Measurements from ENCODE around the gene TRAM2. TPM values are rescaled to one million over a fixed set of nuclear protein-coding genes. Genes with fewer than 3 reads are reported as not detected.

Gene TRAM2
- total and polyA plus RNA-seq, 4 donors, result 7.3 to 20.3 (median 13.0) TPM

DNA sequence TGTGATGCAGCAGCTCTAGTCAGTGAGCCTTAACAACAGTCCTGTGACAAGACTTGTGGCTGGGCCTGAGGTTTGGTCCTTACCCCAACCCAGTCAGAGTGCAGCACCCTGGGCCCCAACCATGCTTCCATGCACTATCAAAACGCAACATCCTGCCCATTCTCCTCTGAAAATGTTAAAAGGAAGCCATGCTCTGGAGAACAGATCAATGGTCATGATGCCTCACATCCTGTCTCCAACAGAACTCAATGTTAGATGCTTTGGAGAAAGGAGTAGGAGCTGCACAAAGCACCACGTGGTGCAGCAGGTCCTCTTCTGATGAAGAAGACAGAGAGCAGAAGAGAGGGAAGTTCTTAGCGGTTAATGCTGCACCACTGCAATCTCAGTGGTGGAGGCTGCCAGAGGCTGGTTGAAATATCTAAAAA is 41.9 kb downstream of the TRAM2 start:
- Histone ChIP-seq H3K27me3 (ENCODE audit: control insufficient read depth in 4 of 4, insufficient read depth in 4 of 4, low read length in 3 of 4) (no peaks in the 10 kb centered on the region), H3K36me3 (ENCODE audit: control insufficient read depth in 4 of 4, insufficient read depth in 3 of 4, low read depth in 1 of 4, low read length in 3 of 4) (peaks cover 0 to 8% (median 0%) of the 10 kb centered on the region in 4 donors), H3K4me3 (ENCODE audit: low read depth in 1 of 3, low read length in 3 of 3) (no peak overlapping the region), H3K9ac (ENCODE audit: low read depth in 1 of 2, low read length in 2 of 2) (no peak overlapping the region), H3K27ac (ENCODE audit: low read depth in 1 of 2, low read length in 2 of 2) (peak overlapping the region in 1 of 2 donors; percentile 9), H3K4me1 (ENCODE audit: control insufficient read depth in 4 of 4, insufficient read depth in 4 of 4, low read length in 3 of 4) (peaks cover 0 to 4% (median under 1%) of the 10 kb centered on the region in 4 donors), H3K9me3 (ENCODE audit: control insufficient read depth in 4 of 4, low read length in 3 of 4) (no peaks in the 10 kb centered on the region)
- WGBS, result 88% methylated on average over 3 of the region's 3 CpGs
- no peak for DNase-seq (ENCODE audit: low spot score)
- TF ChIP-seq HNF4A (conservative IDR thresholded peaks at IDR 0.05) (no peak), NR2F2 (IDR thresholded peaks at IDR 0.05) (no peak), CTCF (IDR thresholded peaks at IDR 0.05; ENCODE audit: low read depth, low read length, missing input control) (no peak), ZBTB33 (IDR thresholded peaks at IDR 0.05) (no peak), MAX (IDR thresholded peaks at IDR 0.05) (no peak), FOXA1 (IDR thresholded peaks at IDR 0.05) (no peak), JUND (IDR thresholded peaks at IDR 0.05) (no peak)
- TF ChIP-seq, protein P1, sequence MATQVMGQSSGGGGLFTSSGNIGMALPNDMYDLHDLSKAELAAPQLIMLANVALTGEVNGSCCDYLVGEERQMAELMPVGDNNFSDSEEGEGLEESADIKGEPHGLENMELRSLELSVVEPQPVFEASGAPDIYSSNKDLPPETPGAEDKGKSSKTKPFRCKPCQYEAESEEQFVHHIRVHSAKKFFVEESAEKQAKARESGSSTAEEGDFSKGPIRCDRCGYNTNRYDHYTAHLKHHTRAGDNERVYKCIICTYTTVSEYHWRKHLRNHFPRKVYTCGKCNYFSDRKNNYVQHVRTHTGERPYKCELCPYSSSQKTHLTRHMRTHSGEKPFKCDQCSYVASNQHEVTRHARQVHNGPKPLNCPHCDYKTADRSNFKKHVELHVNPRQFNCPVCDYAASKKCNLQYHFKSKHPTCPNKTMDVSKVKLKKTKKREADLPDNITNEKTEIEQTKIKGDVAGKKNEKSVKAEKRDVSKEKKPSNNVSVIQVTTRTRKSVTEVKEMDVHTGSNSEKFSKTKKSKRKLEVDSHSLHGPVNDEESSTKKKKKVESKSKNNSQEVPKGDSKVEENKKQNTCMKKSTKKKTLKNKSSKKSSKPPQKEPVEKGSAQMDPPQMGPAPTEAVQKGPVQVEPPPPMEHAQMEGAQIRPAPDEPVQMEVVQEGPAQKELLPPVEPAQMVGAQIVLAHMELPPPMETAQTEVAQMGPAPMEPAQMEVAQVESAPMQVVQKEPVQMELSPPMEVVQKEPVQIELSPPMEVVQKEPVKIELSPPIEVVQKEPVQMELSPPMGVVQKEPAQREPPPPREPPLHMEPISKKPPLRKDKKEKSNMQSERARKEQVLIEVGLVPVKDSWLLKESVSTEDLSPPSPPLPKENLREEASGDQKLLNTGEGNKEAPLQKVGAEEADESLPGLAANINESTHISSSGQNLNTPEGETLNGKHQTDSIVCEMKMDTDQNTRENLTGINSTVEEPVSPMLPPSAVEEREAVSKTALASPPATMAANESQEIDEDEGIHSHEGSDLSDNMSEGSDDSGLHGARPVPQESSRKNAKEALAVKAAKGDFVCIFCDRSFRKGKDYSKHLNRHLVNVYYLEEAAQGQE (IDR thresholded peaks at IDR 0.05), result no peak

- 58% methylated on average over 5 of the region's 5 CpGs for WGBS
- no peak for DNase-seq (ENCODE audit: low spot score)
- no peak for TF ChIP-seq YY1 (IDR thresholded peaks at IDR 0.05)
- TF ChIP-seq HNF4A (conservative IDR thresholded peaks at IDR 0.05), result peak in 1 of 2 donors; percentile 20
- no peak for TF ChIP-seq RAD21 (IDR thresholded peaks at IDR 0.05)
- TF ChIP-seq HNF4G (IDR thresholded peaks at IDR 0.05), result no peak
These were observed 42.5 kb downstream of the TRAM2 start for GRCh38 chr6:52534363-52534762.

More at GRCh38 chr6:52534363-52534762, 42.5 kb downstream of the TRAM2 start:
- H3K9ac ChIP-seq (ENCODE audit: low read depth in 1 of 2, low read length in 2 of 2), result no peak overlapping the region
- peaks cover 0 to 8% (median 0%) of the 10 kb centered on the region in 4 donors for H3K36me3 ChIP-seq (ENCODE audit: control insufficient read depth in 4 of 4, insufficient read depth in 3 of 4, low read depth in 1 of 4, low read length in 3 of 4)
- no peak overlapping the region for H3K4me3 ChIP-seq (ENCODE audit: low read depth in 1 of 3, low read length in 3 of 3)
- no peaks in the 10 kb centered on the region for H3K27me3 ChIP-seq (ENCODE audit: control insufficient read depth in 4 of 4, insufficient read depth in 4 of 4, low read length in 3 of 4)
- peaks cover 0 to 4% (median under 1%) of the 10 kb centered on the region in 4 donors for H3K4me1 ChIP-seq (ENCODE audit: control insufficient read depth in 4 of 4, insufficient read depth in 4 of 4, low read length in 3 of 4)
- H3K27ac ChIP-seq (ENCODE audit: low read depth in 1 of 2, low read length in 2 of 2), result no peak overlapping the region
- no peaks in the 10 kb centered on the region for H3K9me3 ChIP-seq (ENCODE audit: control insufficient read depth in 4 of 4, low read length in 3 of 4)

Measured in liver (tissue), 9 donors.